ENCODE measurements around the gene ITIH3. TPM values are rescaled to one million over a fixed set of nuclear protein-coding genes. Genes with fewer than 3 reads are reported as not detected.

ITIH3 gene
- total and polyA plus RNA-seq, 4 donors: 507 to 1,326 (median 909) TPM

GRCh38 chr3:52792413-52792812, 2.2 kb upstream of the ITIH3 start:
- Histone ChIP-seq H3K27me3 (ENCODE audit: control insufficient read depth in 4 of 4, insufficient read depth in 4 of 4, low read length in 3 of 4) (no peaks in the 10 kb centered on the region), H3K4me3 (ENCODE audit: low read depth in 1 of 3, low read length in 3 of 3) (no peak overlapping the region), H3K27ac (ENCODE audit: low read depth in 1 of 2, low read length in 2 of 2) (peak overlapping the region; percentile 77 to 97), H3K4me1 (ENCODE audit: control insufficient read depth in 4 of 4, insufficient read depth in 4 of 4, low read length in 3 of 4) (peaks cover 22 to 85% (median 66%) of the 10 kb centered on the region in 4 donors), H3K9ac (ENCODE audit: low read depth in 1 of 2, low read length in 2 of 2) (no peak overlapping the region), H3K9me3 (ENCODE audit: control insufficient read depth in 4 of 4, low read length in 3 of 4) (no peaks in the 10 kb centered on the region), H3K36me3 (ENCODE audit: control insufficient read depth in 4 of 4, insufficient read depth in 3 of 4, low read depth in 1 of 4, low read length in 3 of 4) (peaks cover 6 to 43% (median 31%) of the 10 kb centered on the region in 4 donors)
- DNase-seq (ENCODE audit: low spot score): no peak
- 82% methylated on average over 7 of the region's 7 CpGs for WGBS
- TF ChIP-seq, protein P1, sequence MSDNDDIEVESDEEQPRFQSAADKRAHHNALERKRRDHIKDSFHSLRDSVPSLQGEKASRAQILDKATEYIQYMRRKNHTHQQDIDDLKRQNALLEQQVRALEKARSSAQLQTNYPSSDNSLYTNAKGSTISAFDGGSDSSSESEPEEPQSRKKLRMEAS (IDR thresholded peaks at IDR 0.05): no peak
- TF ChIP-seq RAD21 (IDR thresholded peaks at IDR 0.05) (peak in 1 of 2 donors; percentile 55), EGR1 (IDR thresholded peaks at IDR 0.05; ENCODE audit: low read depth in 2 of 2) (no peak)

- no peak for TF ChIP-seq SP1 (IDR thresholded peaks at IDR 0.05)
- no peak for TF ChIP-seq CTCF (IDR thresholded peaks at IDR 0.05; ENCODE audit: low read depth, low read length, missing input control)
- TF ChIP-seq TAF1 (conservative IDR thresholded peaks at IDR 0.05): no peak
- TF ChIP-seq HNF4A (conservative IDR thresholded peaks at IDR 0.05): no peak
- TF ChIP-seq YY1 (IDR thresholded peaks at IDR 0.05): peak; percentile 50
- Histone ChIP-seq H3K27me3 (ENCODE audit: control insufficient read depth in 4 of 4, insufficient read depth in 4 of 4, low read length in 3 of 4) (no peaks in the 10 kb centered on the region), H3K4me3 (ENCODE audit: low read depth in 1 of 3, low read length in 3 of 3) (no peak overlapping the region), H3K9ac (ENCODE audit: low read depth in 1 of 2, low read length in 2 of 2) (no peak overlapping the region), H3K9me3 (ENCODE audit: control insufficient read depth in 4 of 4, low read length in 3 of 4) (no peaks in the 10 kb centered on the region), H3K27ac (ENCODE audit: low read depth in 1 of 2, low read length in 2 of 2) (peak overlapping the region; percentile 77 to 97), H3K4me1 (ENCODE audit: control insufficient read depth in 4 of 4, insufficient read depth in 4 of 4, low read length in 3 of 4) (peaks cover 26 to 85% (median 66%) of the 10 kb centered on the region in 4 donors), H3K36me3 (ENCODE audit: control insufficient read depth in 4 of 4, insufficient read depth in 3 of 4, low read depth in 1 of 4, low read length in 3 of 4) (peaks cover 7 to 45% (median 32%) of the 10 kb centered on the region in 4 donors)
- DNase-seq (ENCODE audit: low spot score): no peak
- 57% methylated on average over 18 of the region's 18 CpGs for WGBS
Measured at GRCh38 chr3:52792961-52793695, 1.5 kb upstream of the ITIH3 start.

DNA sequence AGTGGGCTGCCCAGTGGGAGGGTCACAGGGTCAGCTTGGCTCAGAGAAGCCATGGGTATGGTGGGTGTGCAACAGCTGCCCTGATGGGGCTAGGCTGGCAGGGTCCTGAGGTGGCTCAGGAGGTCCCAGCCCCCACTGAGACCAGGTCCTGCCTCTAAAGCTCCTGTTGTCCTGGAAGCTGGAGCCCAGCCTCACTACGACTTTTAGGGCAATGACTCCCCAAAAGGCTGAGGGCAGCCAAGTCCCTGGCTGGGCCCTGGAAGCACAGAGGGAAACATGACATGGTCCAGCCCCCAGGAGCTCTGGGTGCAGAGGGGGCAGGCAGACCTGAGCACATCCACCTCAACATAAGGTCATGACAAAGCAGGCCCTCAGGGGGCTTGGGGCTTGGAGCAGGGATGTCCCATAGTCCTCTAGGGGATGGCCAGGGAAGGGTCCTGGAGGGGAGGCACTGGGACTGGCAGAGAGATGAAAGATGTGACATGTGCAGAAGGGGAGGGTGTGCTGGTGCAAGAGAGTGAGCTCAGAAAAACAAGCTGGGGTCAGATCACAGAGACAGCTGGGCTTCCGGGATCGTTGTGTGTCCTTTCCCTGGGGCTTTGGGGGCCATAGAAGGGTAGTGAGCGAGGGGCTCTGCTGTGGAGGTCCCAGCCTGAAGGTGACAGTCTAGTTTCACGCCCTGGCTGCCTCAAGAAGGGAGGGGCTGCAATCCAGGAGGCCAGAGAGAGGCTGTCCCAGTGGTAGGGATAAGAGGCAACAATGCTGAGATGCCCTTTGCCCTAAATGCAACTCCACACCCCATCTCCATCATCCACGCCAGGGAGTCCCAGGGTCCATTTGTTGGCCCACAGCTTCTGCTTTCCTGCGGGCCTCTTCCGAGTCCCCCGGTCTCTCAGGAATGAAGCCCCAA, 639 bp upstream of the ITIH3 start:
- no peak for DNase-seq (ENCODE audit: low spot score)
- peaks cover 29 to 89% (median 68%) of the 10 kb centered on the region in 4 donors for H3K4me1 ChIP-seq (ENCODE audit: control insufficient read depth in 4 of 4, insufficient read depth in 4 of 4, low read length in 3 of 4)
- no peak overlapping the region for H3K9ac ChIP-seq (ENCODE audit: low read depth in 1 of 2, low read length in 2 of 2)

More for the DNA sequence above, 639 bp upstream of the ITIH3 start:
- Histone ChIP-seq H3K27me3 (ENCODE audit: control insufficient read depth in 4 of 4, insufficient read depth in 4 of 4, low read length in 3 of 4) (no peaks in the 10 kb centered on the region), H3K4me3 (ENCODE audit: low read depth in 1 of 3, low read length in 3 of 3) (peak overlapping the region in 2 of 3 donors; percentile 52 to 68), H3K36me3 (ENCODE audit: control insufficient read depth in 4 of 4, insufficient read depth in 3 of 4, low read depth in 1 of 4, low read length in 3 of 4) (peaks cover 9 to 46% (median 32%) of the 10 kb centered on the region in 4 donors), H3K9me3 (ENCODE audit: control insufficient read depth in 4 of 4, low read length in 3 of 4) (no peaks in the 10 kb centered on the region), H3K27ac (ENCODE audit: low read depth in 1 of 2, low read length in 2 of 2) (peak overlapping the region; percentile 77 to 97)
- 35% methylated on average over 9 of the region's 9 CpGs for WGBS
- peak in 1 of 2 donors; percentile 57 for TF ChIP-seq RXRA (IDR thresholded peaks at IDR 0.05)
- TF ChIP-seq JUND (IDR thresholded peaks at IDR 0.05): peak in 1 of 2 donors; percentile 31
- TF ChIP-seq RAD21 (IDR thresholded peaks at IDR 0.05): no peak
- TF ChIP-seq REST (IDR thresholded peaks at IDR 0.05): no peak
- TF ChIP-seq GABPA (IDR thresholded peaks at IDR 0.05 in 1 of 2, conservative IDR thresholded peaks at IDR 0.05 in 1 of 2): no peak
- no peak for TF ChIP-seq HNF4A (conservative IDR thresholded peaks at IDR 0.05)
- no peak for TF ChIP-seq TAF1 (conservative IDR thresholded peaks at IDR 0.05)
- TF ChIP-seq, protein P1 (IDR thresholded peaks at IDR 0.05): no peak
- no peak for TF ChIP-seq YY1 (IDR thresholded peaks at IDR 0.05)
- TF ChIP-seq, protein P2, sequence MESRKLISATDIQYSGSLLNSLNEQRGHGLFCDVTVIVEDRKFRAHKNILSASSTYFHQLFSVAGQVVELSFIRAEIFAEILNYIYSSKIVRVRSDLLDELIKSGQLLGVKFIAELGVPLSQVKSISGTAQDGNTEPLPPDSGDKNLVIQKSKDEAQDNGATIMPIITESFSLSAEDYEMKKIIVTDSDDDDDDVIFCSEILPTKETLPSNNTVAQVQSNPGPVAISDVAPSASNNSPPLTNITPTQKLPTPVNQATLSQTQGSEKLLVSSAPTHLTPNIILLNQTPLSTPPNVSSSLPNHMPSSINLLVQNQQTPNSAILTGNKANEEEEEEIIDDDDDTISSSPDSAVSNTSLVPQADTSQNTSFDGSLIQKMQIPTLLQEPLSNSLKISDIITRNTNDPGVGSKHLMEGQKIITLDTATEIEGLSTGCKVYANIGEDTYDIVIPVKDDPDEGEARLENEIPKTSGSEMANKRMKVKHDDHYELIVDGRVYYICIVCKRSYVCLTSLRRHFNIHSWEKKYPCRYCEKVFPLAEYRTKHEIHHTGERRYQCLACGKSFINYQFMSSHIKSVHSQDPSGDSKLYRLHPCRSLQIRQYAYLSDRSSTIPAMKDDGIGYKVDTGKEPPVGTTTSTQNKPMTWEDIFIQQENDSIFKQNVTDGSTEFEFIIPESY (IDR thresholded peaks at IDR 0.05): no peak
- TF ChIP-seq, protein P3, sequence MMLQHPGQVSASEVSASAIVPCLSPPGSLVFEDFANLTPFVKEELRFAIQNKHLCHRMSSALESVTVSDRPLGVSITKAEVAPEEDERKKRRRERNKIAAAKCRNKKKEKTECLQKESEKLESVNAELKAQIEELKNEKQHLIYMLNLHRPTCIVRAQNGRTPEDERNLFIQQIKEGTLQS (IDR thresholded peaks at IDR 0.05): no peak
- no peak for TF ChIP-seq FOXA2 (IDR thresholded peaks at IDR 0.05)
- no peak for TF ChIP-seq SP1 (IDR thresholded peaks at IDR 0.05)
